MM.1S (cell line): Measurements from ENCODE around the gene PTGIR.
A peak's percentile ranks its signal among the peaks of the same experiment; 100 is the strongest.

Experiments
- DNase-seq: peaks from one replicate; pipeline ENCODE4 v3.0.0-alpha.2; 2015
- H2AFZ ChIP-seq: fragments of 300-600 bp; sonication (generic); 2 replicates; pipeline ENCODE4 v1.6.0; 2016; ENCODE audit warnings: antibody characterized with exemption, low read length
- H3F3A ChIP-seq: fragments of 300-600 bp; sonication (generic); 2 replicates; pipeline ENCODE4 v1.6.1; 2016; ENCODE audit warnings: mild to moderate bottlenecking, antibody characterized with exemption, low read length, moderate library complexity, mixed read lengths; ENCODE audit not compliant: insufficient read depth
- H3K27ac ChIP-seq: fragments of 300-600 bp; sonication (generic); 2 replicates; pipeline ENCODE4 v1.5.1; 2016; ENCODE audit warnings: mild to moderate bottlenecking, low read length
- H3K27me3 ChIP-seq: fragments of 300-600 bp; sonication (generic); replicated peaks from 2 replicates; pipeline ENCODE4 v1.6.0; 2016; ENCODE audit warnings: low read length; ENCODE audit not compliant: insufficient read depth
- H3K36me3 ChIP-seq: fragments of 300-600 bp; sonication (generic); replicated peaks from 2 replicates; pipeline ENCODE4 v1.6.1; 2016; ENCODE audit warnings: mild to moderate bottlenecking, low read length, mixed read lengths; ENCODE audit not compliant: insufficient read depth
- H3K4me1 ChIP-seq: fragments of 300-600 bp; sonication (generic); 2 replicates; pipeline ENCODE4 v1.6.1; 2016; ENCODE audit warnings: low read length, mixed read lengths
- H3K4me2 ChIP-seq: fragments of 300-600 bp; sonication (generic); 2 replicates; pipeline ENCODE4 v1.6.0; 2016; ENCODE audit warnings: low read depth, low read length
- H3K4me3 ChIP-seq: fragments of 300-600 bp; sonication (generic); 2 replicates; pipeline ENCODE4 v1.5.1; 2016; ENCODE audit warnings: low read length, mixed read lengths
- H3K79me2 ChIP-seq: fragments of 300-600 bp; sonication (generic); 2 replicates; pipeline ENCODE4 v1.6.1; 2016; ENCODE audit warnings: mixed run types, low read length, mixed read lengths
- H3K9ac ChIP-seq: fragments of 300-600 bp; sonication (generic); 2 replicates; pipeline ENCODE4 v1.6.1; 2016; ENCODE audit warnings: low read length, mixed read lengths
- H3K9me2 ChIP-seq: fragments of 300-600 bp; sonication (generic); replicated peaks from 2 replicates; pipeline ENCODE4 v1.6.1; 2016; ENCODE audit warnings: mild to moderate bottlenecking, low read length, mixed read lengths; ENCODE audit not compliant: insufficient read depth
- H3K9me3 ChIP-seq: fragments of 300-600 bp; sonication (generic); replicated peaks from 2 replicates; pipeline ENCODE4 v1.6.1; 2016; ENCODE audit warnings: mild to moderate bottlenecking, low read length, mixed read lengths; ENCODE audit not compliant: insufficient read depth
- H4K20me1 ChIP-seq: fragments of 300-600 bp; sonication (generic); 2 replicates; pipeline ENCODE4 v1.6.1; 2016; ENCODE audit warnings: mild to moderate bottlenecking, low read length, moderate library complexity, mixed read lengths; ENCODE audit not compliant: insufficient read depth
- EZH2 ChIP-seq: fragments of 300-600 bp; sonication (generic); optimal IDR thresholded peaks from 2 replicates; pipeline ENCODE3; 2017; ENCODE audit warnings: low read depth, mild to moderate bottlenecking, antibody characterized with exemption, low read length, mixed read lengths
- EZH2phosphoT487 ChIP-seq: fragments of 300-600 bp; sonication (generic); IDR thresholded peaks from 2 replicates; pipeline ENCODE4 v1.6.1; 2018; ENCODE audit warnings: antibody characterized with exemption, low read length
- TF ChIP-seq, protein P1 (sequence below): fragments of 300-600 bp; sonication (generic); IDR thresholded peaks from 2 replicates; pipeline ENCODE4 v1.5.1; 2016; ENCODE audit warnings: antibody characterized with exemption, low read length, mixed read lengths

Gene PTGIR

DNA sequence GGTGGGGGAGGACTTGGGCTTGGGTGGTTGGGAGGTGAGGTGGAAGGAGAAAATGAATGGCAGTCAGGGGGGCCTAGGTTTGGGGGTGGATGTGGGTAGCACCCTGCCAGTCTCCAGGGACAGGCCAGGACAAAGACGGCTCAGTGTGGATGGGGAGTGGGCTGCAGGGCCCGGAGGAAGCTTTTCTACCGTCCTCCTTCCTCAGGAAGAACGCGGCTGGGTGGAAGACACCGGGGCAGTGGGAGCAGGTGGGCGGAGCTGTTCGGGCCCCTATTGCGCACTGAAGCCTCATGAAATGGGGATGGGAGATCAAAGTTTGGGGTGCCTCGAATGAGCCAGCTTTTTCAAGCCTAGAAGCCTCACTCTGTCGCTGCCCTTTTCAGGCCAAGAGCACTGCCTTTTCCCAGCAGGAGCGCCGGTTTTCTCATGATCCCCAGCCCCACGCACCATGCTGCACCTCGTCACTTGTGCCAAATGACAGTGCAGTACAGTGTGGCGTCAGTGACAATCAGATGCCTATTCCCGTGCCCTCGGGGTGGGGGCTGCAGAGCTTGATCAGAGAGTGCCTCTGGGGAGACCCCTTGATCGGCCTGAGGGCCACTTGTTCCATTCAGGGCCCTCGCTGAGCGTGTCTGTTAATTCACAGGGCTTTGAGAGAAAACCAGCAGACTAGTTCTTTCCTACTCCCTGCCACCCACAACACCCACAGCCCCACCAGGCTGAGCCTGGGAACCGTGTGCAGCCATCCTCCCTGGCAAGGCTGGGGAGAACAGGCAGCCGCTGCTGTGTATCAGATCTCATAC, 22.3 kb downstream of the PTGIR start:
- peaks cover 51% of the 10 kb centered on the region for H3K79me2 ChIP-seq
- H3K27me3 ChIP-seq, result no peaks in the 10 kb centered on the region
- no peaks in the 10 kb centered on the region for H3K9me2 ChIP-seq
- peaks cover 25% of the 10 kb centered on the region for H4K20me1 ChIP-seq
- H3K4me1 ChIP-seq, result peaks cover 13% of the 10 kb centered on the region
- TF ChIP-seq EZH2phosphoT487, result no peak
- TF ChIP-seq, protein P1, sequence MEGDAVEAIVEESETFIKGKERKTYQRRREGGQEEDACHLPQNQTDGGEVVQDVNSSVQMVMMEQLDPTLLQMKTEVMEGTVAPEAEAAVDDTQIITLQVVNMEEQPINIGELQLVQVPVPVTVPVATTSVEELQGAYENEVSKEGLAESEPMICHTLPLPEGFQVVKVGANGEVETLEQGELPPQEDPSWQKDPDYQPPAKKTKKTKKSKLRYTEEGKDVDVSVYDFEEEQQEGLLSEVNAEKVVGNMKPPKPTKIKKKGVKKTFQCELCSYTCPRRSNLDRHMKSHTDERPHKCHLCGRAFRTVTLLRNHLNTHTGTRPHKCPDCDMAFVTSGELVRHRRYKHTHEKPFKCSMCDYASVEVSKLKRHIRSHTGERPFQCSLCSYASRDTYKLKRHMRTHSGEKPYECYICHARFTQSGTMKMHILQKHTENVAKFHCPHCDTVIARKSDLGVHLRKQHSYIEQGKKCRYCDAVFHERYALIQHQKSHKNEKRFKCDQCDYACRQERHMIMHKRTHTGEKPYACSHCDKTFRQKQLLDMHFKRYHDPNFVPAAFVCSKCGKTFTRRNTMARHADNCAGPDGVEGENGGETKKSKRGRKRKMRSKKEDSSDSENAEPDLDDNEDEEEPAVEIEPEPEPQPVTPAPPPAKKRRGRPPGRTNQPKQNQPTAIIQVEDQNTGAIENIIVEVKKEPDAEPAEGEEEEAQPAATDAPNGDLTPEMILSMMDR, result no peak
- TF ChIP-seq EZH2, result no peak
- no peak overlapping the region for H2AFZ ChIP-seq
- H3K27ac ChIP-seq, result no peak overlapping the region
- peak overlapping the region; percentile 95; the same call in 1 of the 2 replicates for H3K9ac ChIP-seq
- peak overlapping the region; percentile 81 for H3K4me2 ChIP-seq
- peak overlapping the region; percentile 99 for H3K4me3 ChIP-seq
- DNase-seq, result no peak
- H3K36me3 ChIP-seq, result no peaks in the 10 kb centered on the region
- H3K9me3 ChIP-seq, result no peaks in the 10 kb centered on the region
- H3F3A ChIP-seq, result 0 out of 2 replicates have a peak, but pooled peaks cover 3% of the 10 kb centered on the region

DNA sequence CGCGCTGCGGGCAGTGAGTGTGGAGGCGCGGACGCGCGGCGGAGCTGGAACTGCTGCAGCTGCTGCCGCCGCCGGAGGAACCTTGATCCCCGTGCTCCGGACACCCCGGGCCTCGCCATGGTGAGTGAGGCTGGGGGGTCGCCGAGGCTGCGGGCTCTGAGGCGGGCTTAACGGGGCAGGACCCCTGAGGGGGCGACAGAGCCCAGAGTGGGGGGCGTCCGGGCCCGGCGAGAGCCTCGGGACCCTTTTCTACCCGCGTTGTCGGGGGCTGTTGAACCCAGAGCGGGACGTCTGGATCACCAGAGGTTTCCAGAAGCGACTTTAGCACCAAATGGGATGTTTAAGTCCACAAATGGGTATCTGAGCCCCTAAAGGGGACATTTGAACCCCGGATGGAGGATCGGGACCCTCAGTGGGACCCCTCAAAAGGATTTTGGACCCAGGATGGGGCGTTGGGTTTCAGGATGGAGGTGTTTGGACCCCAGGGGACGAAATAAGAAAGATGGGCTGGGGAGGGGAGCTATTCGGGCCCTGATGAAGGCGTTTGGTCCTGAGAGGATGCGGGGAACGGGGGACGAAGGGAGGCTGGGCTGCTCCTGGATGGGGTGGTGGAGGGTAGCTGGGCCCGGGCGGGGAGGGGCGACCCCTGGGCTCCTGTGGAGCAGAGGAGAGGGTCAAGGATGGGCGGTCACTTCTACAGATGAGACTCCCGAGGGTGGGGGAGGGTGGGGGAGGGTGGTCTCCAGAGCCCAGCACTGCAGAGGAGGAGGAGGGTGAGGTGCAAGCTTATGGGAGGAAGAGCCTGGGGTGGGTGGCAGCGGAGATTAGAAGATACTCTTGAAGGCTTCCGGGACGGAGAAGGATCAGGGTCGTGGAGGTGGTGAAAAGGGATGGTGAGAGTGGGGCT, 23.3 kb downstream of the PTGIR start, which contains the start of gene CALM3:
Gene CALM3, plus strand, starts transcription at position 13 of the 907 bp plus-strand sequence. Its CDS starts 105 bp downstream, at position 118.
- Histone ChIP-seq H3K9me2 (no peaks in the 10 kb centered on the region), H4K20me1 (peaks cover 25% of the 10 kb centered on the region), H2AFZ (peak within 1 kb of the TSS; percentile 94), H3K4me3 (peak within 1 kb of the TSS; percentile 99), H3K4me1 (peaks cover 13% of the 10 kb centered on the region), H3K4me2 (peak within 1 kb of the TSS; percentile 81), H3F3A (0 out of 2 replicates have a peak, but pooled peaks cover 3% of the 10 kb centered on the region), H3K79me2 (peaks cover 48% of the 10 kb centered on the region), H3K36me3 (no peaks in the 10 kb centered on the region), H3K27me3 (no peaks in the 10 kb centered on the region), H3K9ac (peak within 1 kb of the TSS; percentile 99), H3K9me3 (no peaks in the 10 kb centered on the region), H3K27ac (peak within 1 kb of the TSS; percentile 92)
- TF ChIP-seq EZH2 (no peak), EZH2phosphoT487 (no peak)
- TF ChIP-seq, protein P1, result no peak
- no peak for DNase-seq

GRCh38 chr19:46600384-46601317, 24.2 kb downstream of the PTGIR start:
- Histone ChIP-seq H3K27me3 (no peaks in the 10 kb centered on the region), H3K4me3 (peak overlapping the region; percentile 99), H4K20me1 (peaks cover 17% of the 10 kb centered on the region), H3K9ac (peak overlapping the region; percentile 99), H3K36me3 (no peaks in the 10 kb centered on the region), H3K4me1 (peaks cover 13% of the 10 kb centered on the region), H3K27ac (peak overlapping the region; percentile 92), H2AFZ (peak overlapping the region; percentile 94), H3K9me3 (no peaks in the 10 kb centered on the region), H3F3A (0 out of 2 replicates have a peak, but pooled peaks cover 3% of the 10 kb centered on the region), H3K4me2 (peak overlapping the region; percentile 81), H3K79me2 (peaks cover 44% of the 10 kb centered on the region), H3K9me2 (no peaks in the 10 kb centered on the region)
- TF ChIP-seq EZH2phosphoT487 (no peak), EZH2 (no peak)
- TF ChIP-seq, protein P1, result no peak
- DNase-seq, result peak; percentile 97
